HG03571 (cell line): ENCODE results near the gene MAGI1.

Source experiments
- ATAC-seq: cut with Tn5 transposase; IDR thresholded peaks from one replicate; pipeline ENCODE4 v1.9.1; 2021; ENCODE audit not compliant: unreplicated experiment

The MAGI1 gene

GRCh38 chr3:65478551-65479500, 559.9 kb downstream of the MAGI1 start:
- no peak for ATAC-seq

- no peak for ATAC-seq
Measured at GRCh38 chr3:65473736-65474135, 565.0 kb downstream of the MAGI1 start.

- no peak for ATAC-seq
Measured at GRCh38 chr3:65472501-65472900, 566.2 kb downstream of the MAGI1 start.

GRCh38 chr3:65466300-65466988, 572.3 kb downstream of the MAGI1 start:
- ATAC-seq, result no peak

GRCh38 chr3:65449841-65450428, 588.8 kb downstream of the MAGI1 start:
- ATAC-seq, result no peak

- no peak for ATAC-seq
Measured at GRCh38 chr3:65448120-65448519, 590.6 kb downstream of the MAGI1 start.

GRCh38 chr3:65445573-65446169, 593.0 kb downstream of the MAGI1 start:
- ATAC-seq, result no peak

GRCh38 chr3:65444447-65444815, 594.3 kb downstream of the MAGI1 start:
- ATAC-seq, result no peak

GRCh38 chr3:65443739-65444446, 594.8 kb downstream of the MAGI1 start:
- ATAC-seq, result no peak

GRCh38 chr3:65439641-65440284, 599.0 kb downstream of the MAGI1 start:
- no peak for ATAC-seq

- ATAC-seq, result no peak
Measured at GRCh38 chr3:65438612-65439011, 600.1 kb downstream of the MAGI1 start.

GRCh38 chr3:65438096-65438495, 600.6 kb downstream of the MAGI1 start:
- ATAC-seq, result no peak

- ATAC-seq, result no peak
Measured at GRCh38 chr3:65436580-65436979, 602.1 kb downstream of the MAGI1 start.

- no peak for ATAC-seq
Measured at GRCh38 chr3:65433480-65433879, 605.2 kb downstream of the MAGI1 start.

GRCh38 chr3:65432388-65433003, 606.2 kb downstream of the MAGI1 start:
- no peak for ATAC-seq

- ATAC-seq, result no peak
Measured at GRCh38 chr3:65425880-65426279, 612.8 kb downstream of the MAGI1 start.

- ATAC-seq, result no peak
Measured at GRCh38 chr3:65422154-65422553, 616.6 kb downstream of the MAGI1 start.

GRCh38 chr3:65419233-65419632, 619.5 kb downstream of the MAGI1 start:
- ATAC-seq, result no peak

- ATAC-seq, result no peak
Measured at GRCh38 chr3:65413891-65414290, 624.8 kb downstream of the MAGI1 start.

- no peak for ATAC-seq
Measured at GRCh38 chr3:65412588-65412987, 626.1 kb downstream of the MAGI1 start.
